Mesenteric fat pad (tissue), 1 donor: ENCODE measurements around the gene TRIM54. TPM values are rescaled to one million over a fixed set of nuclear protein-coding genes. Genes with fewer than 3 reads are reported as not detected.

Source experiments
- DNase-seq: peaks from one replicate; pipeline ENCODE4 v3.0.0-alpha.2; 2020; ENCODE audit warnings: low spot score
- long read RNA-seq: library from polyadenylated mRNA; unstranded; transcript quantifications from one replicate; pipeline ENCODE4 v2.0.0, GENCODE V29; 2020
- total RNA-seq: library from RNA; stranded (reverse); fragmentation: NEBNext Ultra II Directional; extraction: Animal tissue kit (Norgen Biotek cat#: 25700); gene quantifications from one replicate; pipeline ENCODE4 v1.2.1, GENCODE V29; 2021
- donor health status: DM: yes; HTN: yes; CAD: no.

The TRIM54 gene
- not detected for total RNA-seq
- long read RNA-seq, result 0 reads

GRCh38 chr2:27281855-27282559 is at the start of gene TRIM54:
Gene TRIM54 (plus strand): TSS chr2:27282429. CDS start chr2:27282732, 303 bp downstream.
- no peak for DNase-seq

- DNase-seq, result no peak
Observed at GRCh38 chr2:27233341-27233740, 48.9 kb upstream of the TRIM54 start.

GRCh38 chr2:27236136-27236535 is 46.1 kb upstream of the TRIM54 start:
- no peak for DNase-seq

GRCh38 chr2:27236626-27237025 is 45.6 kb upstream of the TRIM54 start:
- DNase-seq, result no peak

- DNase-seq, result no peak
Observed at GRCh38 chr2:27237341-27237945, 44.8 kb upstream of the TRIM54 start.

- no peak for DNase-seq
Observed at GRCh38 chr2:27238976-27239375, 43.3 kb upstream of the TRIM54 start.

GRCh38 chr2:27240406-27240805 is 41.8 kb upstream of the TRIM54 start:
- DNase-seq, result no peak

- no peak for DNase-seq
Observed at GRCh38 chr2:27241761-27242613, 40.2 kb upstream of the TRIM54 start.

- no peak for DNase-seq
Observed at GRCh38 chr2:27242614-27242951, 39.6 kb upstream of the TRIM54 start.

GRCh38 chr2:27243391-27244130 is 38.7 kb upstream of the TRIM54 start:
- DNase-seq, result no peak

- DNase-seq, result no peak
Observed at GRCh38 chr2:27245116-27245515, 37.1 kb upstream of the TRIM54 start.

- DNase-seq, result no peak
Observed at GRCh38 chr2:27245626-27246025, 36.6 kb upstream of the TRIM54 start.

- no peak for DNase-seq
Observed at GRCh38 chr2:27247893-27248292, 34.3 kb upstream of the TRIM54 start.

- no peak for DNase-seq
Observed at GRCh38 chr2:27249159-27249890, 32.9 kb upstream of the TRIM54 start.

GRCh38 chr2:27249891-27250651 is 32.2 kb upstream of the TRIM54 start:
- no peak for DNase-seq

- no peak for DNase-seq
Observed at GRCh38 chr2:27250652-27251379, 31.4 kb upstream of the TRIM54 start.

GRCh38 chr2:27251766-27252165 is 30.5 kb upstream of the TRIM54 start:
- DNase-seq, result no peak

- DNase-seq, result no peak
Observed at GRCh38 chr2:27255187-27255586, 27.0 kb upstream of the TRIM54 start.

GRCh38 chr2:27255660-27256059 is 26.6 kb upstream of the TRIM54 start:
- DNase-seq, result no peak
